Body of pancreas (tissue), 4 donors: ENCODE results near the gene ULK4.
"Not testable (repeated sequence)": the region's sequence is repeated elsewhere in the genome, so short reads cannot be mapped to it uniquely, and the experiment has no call there.

Experiments
- POLR2A ChIP-seq, 3 donors: fragments of 450-650 bp; IDR thresholded peaks; one replicate each; pipeline ENCODE4 v1.6.1; 2016; ENCODE audit warnings: antibody characterized with exemption in 3 of 3, mild to moderate bottlenecking in 2 of 3
- TF ChIP-seq, protein P1 (sequence below), 7 experiments: fragments of 450-650 bp in 4 of 7; fragments of 200-600 bp in 3 of 7; sonication (generic) in 3 of 7; IDR thresholded peaks; one replicate each; pipeline ENCODE4 v1.5.1; 2016 to 2019; ENCODE audit warnings: antibody characterized with exemption in 7 of 7

DNA sequence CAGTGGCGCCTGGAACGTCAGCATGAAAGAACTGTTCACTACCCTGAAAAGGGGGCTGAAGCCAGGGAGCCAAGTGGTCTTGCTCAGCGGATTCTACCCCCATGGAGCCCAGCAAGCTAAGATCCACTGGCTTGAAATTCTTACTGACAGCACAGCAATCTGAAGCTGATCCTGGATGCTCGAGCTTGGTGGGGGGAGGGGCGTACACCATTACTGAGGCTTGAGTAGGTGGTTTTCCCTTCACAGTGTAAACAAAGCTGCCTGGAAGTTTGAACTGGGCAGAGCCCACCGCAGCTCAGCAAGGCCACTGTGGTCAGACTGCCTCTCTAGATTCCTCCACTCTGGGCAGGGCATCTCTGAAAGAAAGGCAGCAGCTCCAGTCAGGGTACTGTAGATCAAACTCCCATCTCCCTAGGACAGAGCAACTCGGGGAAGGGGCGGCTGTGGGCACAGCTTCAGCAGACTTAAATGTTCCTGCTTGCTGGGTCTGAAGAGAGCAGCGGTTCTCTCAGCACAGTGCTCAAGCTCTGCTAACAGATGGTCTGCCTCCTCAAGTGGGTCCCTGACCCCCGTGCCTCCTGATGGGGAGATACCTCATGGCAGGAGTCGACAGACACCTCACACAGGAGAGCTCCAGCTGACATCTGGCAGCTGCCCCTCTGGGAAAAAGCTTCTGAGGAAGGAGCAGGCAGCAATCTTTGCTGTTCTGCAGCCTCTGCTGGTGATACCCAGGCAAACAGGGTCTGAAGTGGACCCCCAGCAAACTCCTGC lies 591.0 kb downstream of the ULK4 start:
- TF ChIP-seq, protein P1, sequence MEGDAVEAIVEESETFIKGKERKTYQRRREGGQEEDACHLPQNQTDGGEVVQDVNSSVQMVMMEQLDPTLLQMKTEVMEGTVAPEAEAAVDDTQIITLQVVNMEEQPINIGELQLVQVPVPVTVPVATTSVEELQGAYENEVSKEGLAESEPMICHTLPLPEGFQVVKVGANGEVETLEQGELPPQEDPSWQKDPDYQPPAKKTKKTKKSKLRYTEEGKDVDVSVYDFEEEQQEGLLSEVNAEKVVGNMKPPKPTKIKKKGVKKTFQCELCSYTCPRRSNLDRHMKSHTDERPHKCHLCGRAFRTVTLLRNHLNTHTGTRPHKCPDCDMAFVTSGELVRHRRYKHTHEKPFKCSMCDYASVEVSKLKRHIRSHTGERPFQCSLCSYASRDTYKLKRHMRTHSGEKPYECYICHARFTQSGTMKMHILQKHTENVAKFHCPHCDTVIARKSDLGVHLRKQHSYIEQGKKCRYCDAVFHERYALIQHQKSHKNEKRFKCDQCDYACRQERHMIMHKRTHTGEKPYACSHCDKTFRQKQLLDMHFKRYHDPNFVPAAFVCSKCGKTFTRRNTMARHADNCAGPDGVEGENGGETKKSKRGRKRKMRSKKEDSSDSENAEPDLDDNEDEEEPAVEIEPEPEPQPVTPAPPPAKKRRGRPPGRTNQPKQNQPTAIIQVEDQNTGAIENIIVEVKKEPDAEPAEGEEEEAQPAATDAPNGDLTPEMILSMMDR (IDR thresholded peaks at IDR 0.05), result not testable (repeated sequence)
- not testable (repeated sequence) for TF ChIP-seq POLR2A (IDR thresholded peaks at IDR 0.05)
